NCI-H1105 treated with DMSO at 0.1 percent for 48 hours (cell line): ENCODE data around the gene CUX1.
"Not testable (repeated sequence)": the region's sequence is repeated elsewhere in the genome, so short reads cannot be mapped to it uniquely, and the experiment has no call there.

Source experiments
- DNase-seq: peaks from one replicate; lab custom pipeline; 2025; lab: John Stamatoyannopoulos, UW

Gene CUX1

GRCh38 chr7:101985057-101985902, 167.9 kb downstream of the CUX1 start:
- DNase-seq = no peak

- DNase-seq = no peak
These were observed 168.7 kb downstream of the CUX1 start for GRCh38 chr7:101985903-101986734.

GRCh38 chr7:101987494-101987893, 170.1 kb downstream of the CUX1 start:
- no peak for DNase-seq

GRCh38 chr7:101988060-101988459, 170.6 kb downstream of the CUX1 start:
- not testable (repeated sequence) for DNase-seq

GRCh38 chr7:101988513-101988912, 171.1 kb downstream of the CUX1 start:
- DNase-seq = no peak

GRCh38 chr7:101989101-101989500, 171.7 kb downstream of the CUX1 start:
- no peak for DNase-seq

GRCh38 chr7:101990811-101991418, 173.5 kb downstream of the CUX1 start:
- DNase-seq = no peak

GRCh38 chr7:101991860-101992259, 174.4 kb downstream of the CUX1 start:
- DNase-seq = no peak

GRCh38 chr7:101993311-101993710, 175.9 kb downstream of the CUX1 start:
- DNase-seq = no peak

GRCh38 chr7:101995121-101995520, 177.7 kb downstream of the CUX1 start:
- DNase-seq = no peak

GRCh38 chr7:101996131-101996691, 178.8 kb downstream of the CUX1 start:
- DNase-seq = no peak

GRCh38 chr7:101996876-101997275, 179.4 kb downstream of the CUX1 start:
- DNase-seq = no peak

- DNase-seq = no peak
These were observed 180.8 kb downstream of the CUX1 start for GRCh38 chr7:101998029-101998905.

GRCh38 chr7:101998906-101999240, 181.4 kb downstream of the CUX1 start:
- no peak for DNase-seq

- no peak for DNase-seq
These were observed 182.0 kb downstream of the CUX1 start for GRCh38 chr7:101999393-101999792.

GRCh38 chr7:102000123-102000522, 182.7 kb downstream of the CUX1 start:
- DNase-seq = no peak

- no peak for DNase-seq
These were observed 186.8 kb downstream of the CUX1 start for GRCh38 chr7:102004229-102004628.

- DNase-seq = no peak
These were observed 187.4 kb downstream of the CUX1 start for GRCh38 chr7:102004848-102005247.

GRCh38 chr7:102005933-102006480, 188.6 kb downstream of the CUX1 start:
- DNase-seq = no peak

- no peak for DNase-seq
These were observed 189.3 kb downstream of the CUX1 start for GRCh38 chr7:102006695-102007094.
